ENCODE results near the gene ADAR.
A peak's percentile ranks its signal among the peaks of the same experiment; 100 is the strongest.

ADAR gene

GRCh38 chr1:154614901-154615300, 6.9 kb upstream of the ADAR start:
- DNase-seq = no peak

- DNase-seq = no peak
Measured at GRCh38 chr1:154614247-154614646, 6.3 kb upstream of the ADAR start.

- no peak for DNase-seq
Measured at GRCh38 chr1:154611150-154611862, 3.3 kb upstream of the ADAR start.

- peak; percentile 47 for DNase-seq
Measured at GRCh38 chr1:154609398-154610380, 1.7 kb upstream of the ADAR start.

GRCh38 chr1:154608397-154609270, 648 bp upstream of the ADAR start:
- peak; percentile 55 for DNase-seq

GRCh38 chr1:154607106-154607608, 829 bp downstream of the ADAR start:
- DNase-seq = peak; percentile 60

- DNase-seq = no peak
Measured at GRCh38 chr1:154605534-154605933, 2.5 kb downstream of the ADAR start.

GRCh38 chr1:154603317-154603716, 4.7 kb downstream of the ADAR start:
- no peak for DNase-seq

- no peak for DNase-seq
Measured at GRCh38 chr1:154599658-154600057, 8.3 kb downstream of the ADAR start.

GRCh38 chr1:154598871-154599635, 8.9 kb downstream of the ADAR start:
- no peak for DNase-seq

GRCh38 chr1:154595621-154596020, 12.4 kb downstream of the ADAR start:
- no peak for DNase-seq

GRCh38 chr1:154594811-154595210, 13.2 kb downstream of the ADAR start:
- no peak for DNase-seq

GRCh38 chr1:154593390-154593789, 14.6 kb downstream of the ADAR start:
- no peak for DNase-seq

GRCh38 chr1:154591206-154591605, 16.8 kb downstream of the ADAR start:
- no peak for DNase-seq

GRCh38 chr1:154590756-154591155, 17.2 kb downstream of the ADAR start:
- DNase-seq = no peak

- no peak for DNase-seq
Measured at GRCh38 chr1:154589780-154590179, 18.2 kb downstream of the ADAR start.

GRCh38 chr1:154586641-154587040, 21.3 kb downstream of the ADAR start:
- DNase-seq = no peak

GRCh38 chr1:154586231-154586630, 21.8 kb downstream of the ADAR start:
- no peak for DNase-seq

GRCh38 chr1:154584267-154584994, 23.6 kb downstream of the ADAR start:
- no peak for DNase-seq

GRCh38 chr1:154583773-154584172, 24.2 kb downstream of the ADAR start:
- peak; percentile 12 for DNase-seq

- no peak for DNase-seq
Measured at GRCh38 chr1:154582885-154583284, 25.1 kb downstream of the ADAR start.

Data from fibroblast of skin of abdomen (primary cell).